SK-N-SH (cell line): ENCODE results near the gene ASXL3. TPM values are rescaled to one million over a fixed set of nuclear protein-coding genes. Genes with fewer than 3 reads are reported as not detected.

ENCODE experiments used
- CTCF ChIA-PET: fragments of 300-600, 350-600 bp; formaldehyde crosslinking; extraction: SDS; loops from one replicate; lab custom pipeline; 2021; lab: Yijun Ruan, JAX
- POLR2A ChIA-PET: fragments of 350-600 bp; sonication (Branson Sonifier 250); formaldehyde crosslinking; extraction: SDS; loops from one replicate; lab custom pipeline; 2020; ENCODE audit warnings: antibody characterized with exemption, inconsistent platforms; lab: Yijun Ruan, JAX
- DNase-seq: peaks from one replicate; pipeline ENCODE4 v3.0.0; 2012
- H2AFZ ChIP-seq: fragments of 200-600 bp; sonication (generic); 2 replicates; pipeline ENCODE4 v1.8.1; 2016; ENCODE audit warnings: antibody characterized with exemption, mild to moderate bottlenecking, low read depth
- H3F3A ChIP-seq: fragments of 200-600 bp; sonication (generic); replicated peaks from 2 replicates; pipeline ENCODE3; 2016; ENCODE audit warnings: antibody characterized with exemption, mild to moderate bottlenecking; ENCODE audit not compliant: insufficient read depth
- H3K27ac ChIP-seq, 2 experiments: fragments of 200-500 bp in 1 of 2; fragments of 200-600 bp in 1 of 2; sonication (Bioruptor generic) in 1 of 2; sonication (generic), shearing (Covaris generic) in 1 of 2; 2 replicates each; pipeline versions ENCODE4 v1.5.1 to v1.6.1; 2014 to 2016; ENCODE audit warnings: low read depth in 2 of 2, inconsistent platforms in 1 of 2, low read length in 1 of 2, mild to moderate bottlenecking in 1 of 2, mixed read lengths in 1 of 2
- H3K27me3 ChIP-seq: fragments of 200-600 bp; sonication (generic), shearing (Covaris generic); 2 replicates; pipeline ENCODE4 v1.6.1; 2016; ENCODE audit warnings: mixed run types; ENCODE audit not compliant: insufficient read depth
- H3K36me3 ChIP-seq, 2 experiments: fragments of 200-500 bp in 1 of 2; fragments of 200-600 bp in 1 of 2; sonication (Bioruptor generic) in 1 of 2; sonication (generic) in 1 of 2; replicated peaks in 1 of 2; 2 replicates each; pipeline versions ENCODE3 to v1.5.1; 2014 to 2016; ENCODE audit warnings: low read length in 1 of 2, mild to moderate bottlenecking in 1 of 2; ENCODE audit not compliant: insufficient read depth in 2 of 2, control insufficient read depth in 1 of 2
- H3K4me1 ChIP-seq, 2 experiments: fragments of 200-500 bp in 1 of 2; fragments of 200-600 bp in 1 of 2; sonication (Bioruptor generic) in 1 of 2; sonication (generic), shearing (Covaris generic) in 1 of 2; 2 replicates each; pipeline versions ENCODE4 v1.5.1 to v1.6.1; 2014 to 2016; ENCODE audit warnings: low read depth in 1 of 2, low read length in 1 of 2, mixed run types in 1 of 2; ENCODE audit not compliant: insufficient read depth in 2 of 2, control insufficient read depth in 1 of 2
- H3K4me2 ChIP-seq: fragments of 200-600 bp; sonication (generic), shearing (Covaris generic); 2 replicates; pipeline ENCODE4 v1.6.1; 2017; ENCODE audit warnings: mixed run types
- H3K4me3 ChIP-seq, 2 experiments: fragments of 200-500 bp in 1 of 2; fragments of 200-600 bp in 1 of 2; sonication (Bioruptor generic) in 1 of 2; sonication (generic), shearing (Covaris generic) in 1 of 2; 2 replicates each; pipeline versions ENCODE4 v1.5.1 to v1.8.1; 2014 to 2016; ENCODE audit warnings: low read depth in 2 of 2, inconsistent platforms in 1 of 2, low read length in 1 of 2, mild to moderate bottlenecking in 1 of 2, mixed read lengths in 1 of 2, moderate library complexity in 1 of 2
- H3K79me2 ChIP-seq: fragments of 200-600 bp; sonication (generic); 2 replicates; pipeline ENCODE4 v1.8.1; 2017; ENCODE audit warnings: mild to moderate bottlenecking; ENCODE audit not compliant: insufficient read depth
- H3K9ac ChIP-seq: fragments of 200-600 bp; sonication (generic); 2 replicates; pipeline ENCODE4 v1.6.1; 2017; ENCODE audit warnings: mixed run types
- H3K9me2 ChIP-seq: fragments of 200-600 bp; sonication (generic); 2 replicates; pipeline ENCODE4 v1.6.1; 2017; ENCODE audit warnings: mixed run types
- H3K9me3 ChIP-seq: fragments of 200-600 bp; sonication (generic); 2 replicates; pipeline ENCODE4 v1.6.1; 2017; ENCODE audit warnings: mixed run types, mild to moderate bottlenecking, moderate library complexity
- H4K20me1 ChIP-seq: fragments of 200-600 bp; sonication (generic); 2 replicates; pipeline ENCODE4 v1.6.1; 2017; ENCODE audit warnings: mild to moderate bottlenecking, mixed run types; ENCODE audit not compliant: insufficient read depth
- EP300 ChIP-seq, 2 experiments: IDR thresholded peaks; 2 replicates each; pipeline versions ENCODE4 v1.4.0 to v1.6.1; 2012; ENCODE audit warnings: borderline replicate concordance in 1 of 2, low read depth in 1 of 2, low read length in 1 of 2
- FOSL2 ChIP-seq: IDR thresholded peaks from 2 replicates; pipeline ENCODE4 v1.4.0; 2012; ENCODE audit warnings: low read depth, mild to moderate bottlenecking, moderate library complexity, borderline replicate concordance
- FOXM1 ChIP-seq: IDR thresholded peaks from 2 replicates; pipeline ENCODE4 v1.4.0; 2012; ENCODE audit warnings: low read depth, mild to moderate bottlenecking
- JUND ChIP-seq: IDR thresholded peaks from 2 replicates; pipeline ENCODE4 v1.4.0; 2012
- MXI1 ChIP-seq: IDR thresholded peaks from 2 replicates; pipeline ENCODE4 v1.6.1; 2012; ENCODE audit warnings: mild to moderate bottlenecking, low read depth, low read length, improper control_type of control experiment
- NFIC ChIP-seq: IDR thresholded peaks from 2 replicates; pipeline ENCODE4 v1.4.0; 2012; ENCODE audit warnings: borderline replicate concordance
- POLR2AphosphoS5 ChIP-seq: IDR thresholded peaks from 2 replicates; pipeline ENCODE4 v1.6.1; 2012; ENCODE audit warnings: low read depth, low read length
- RAD21 ChIP-seq: IDR thresholded peaks from 2 replicates; pipeline ENCODE4 v1.6.1; 2012; ENCODE audit warnings: mild to moderate bottlenecking, low read length
- RFX5 ChIP-seq: IDR thresholded peaks from 2 replicates; pipeline ENCODE4 v1.6.1; 2012; ENCODE audit warnings: mild to moderate bottlenecking, improper control_type of control experiment, low read length
- RXRA ChIP-seq: IDR thresholded peaks from 2 replicates; pipeline ENCODE4 v1.4.0; 2012; ENCODE audit warnings: low read depth, mild to moderate bottlenecking, borderline replicate concordance
- SIN3A ChIP-seq: IDR thresholded peaks from 2 replicates; pipeline ENCODE4 v1.6.1; 2012; ENCODE audit warnings: low read depth, mild to moderate bottlenecking, low read length, moderate library complexity, borderline replicate concordance
- SMC3 ChIP-seq: IDR thresholded peaks from 2 replicates; pipeline ENCODE4 v1.6.1; 2012; ENCODE audit warnings: low read depth, low read length, improper control_type of control experiment
- TCF12 ChIP-seq: IDR thresholded peaks from 2 replicates; pipeline ENCODE4 v1.4.0; 2012
- YY1 ChIP-seq: IDR thresholded peaks from 2 replicates; pipeline ENCODE4 v1.4.0; 2012; ENCODE audit warnings: low read depth, mild to moderate bottlenecking
- WGBS: methylation state at CpG from one replicate; pipeline ENCODE4 v1.1.6; 2017; ENCODE audit warnings: low lambda C conversion rate; 5-methylcytosine and 5-hydroxymethylcytosine counted together
- polyA plus RNA-seq, 3 experiments: library from polyadenylated mRNA; depleted of rRNA; stranded (reverse); fragments of >200 nt; gene quantifications; 2 replicates each; pipeline ENCODE4 v1.2.3, GENCODE V29; 2012
- TF ChIP-seq, protein P1 (sequence below): IDR thresholded peaks from 2 replicates; pipeline ENCODE4 v1.4.0; 2012; ENCODE audit warnings: low read depth, borderline replicate concordance
- TF ChIP-seq, protein P2 (sequence below): IDR thresholded peaks from 2 replicates; pipeline ENCODE4 v1.4.0; 2012; ENCODE audit warnings: low read depth, borderline replicate concordance
- TF ChIP-seq, protein P3 (sequence below): IDR thresholded peaks from 2 replicates; pipeline ENCODE4 v1.6.1; 2012; ENCODE audit warnings: mild to moderate bottlenecking, low read depth, low read length, moderate library complexity
- TF ChIP-seq, protein P4 (sequence below): fragments of 200-600 bp; sonication (generic); IDR thresholded peaks from 2 replicates; pipeline ENCODE4 v1.6.1; 2017; ENCODE audit warnings: antibody characterized with exemption, mild to moderate bottlenecking, moderate library complexity
- TF ChIP-seq, protein P5 (sequence below): fragments of 150-350 bp; IDR thresholded peaks from 2 replicates; pipeline ENCODE4 v1.6.1; 2017; ENCODE audit warnings: antibody characterized with exemption, low read length, low read depth, borderline replicate concordance
- TF ChIP-seq, protein P6 (sequence below): IDR thresholded peaks from 2 replicates; pipeline ENCODE4 v1.4.0; 2012; ENCODE audit warnings: low read depth

The ASXL3 gene
- polyA plus RNA-seq, 1 of the 3 experiments (the other 2 are of a cell fraction) = not detected

DNA sequence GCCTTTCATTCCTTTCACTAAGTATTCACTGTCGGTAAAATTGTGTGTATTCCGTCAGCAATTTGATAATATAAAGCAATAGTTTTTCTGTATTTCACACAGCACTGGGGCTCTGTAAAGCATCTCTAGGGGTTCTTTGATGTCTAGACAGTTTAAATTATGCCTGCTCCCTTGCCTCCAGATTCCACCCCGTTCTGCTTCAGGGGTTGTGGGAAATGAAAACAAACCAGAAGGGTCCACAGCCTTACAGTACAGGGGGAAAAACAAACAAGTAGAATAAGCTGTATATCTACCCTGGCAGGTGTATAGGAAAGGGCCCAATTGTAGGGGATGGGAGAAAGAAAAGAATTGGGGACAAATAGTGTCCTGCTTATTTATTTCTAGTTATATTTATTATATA lies 63.1 kb downstream of the ASXL3 start:
- no peak for DNase-seq
- Histone ChIP-seq H2AFZ (no peak overlapping the region), H3F3A (no peaks in the 10 kb centered on the region), H3K9me2 (no peaks in the 10 kb centered on the region), H3K36me3 (no peaks in the 10 kb centered on the region), H3K27ac (no peak overlapping the region), H3K4me3 (no peak overlapping the region), H3K4me2 (no peak overlapping the region), H3K27me3 (no peaks in the 10 kb centered on the region), H4K20me1 (no peaks in the 10 kb centered on the region), H3K4me1 (no peaks in the 10 kb centered on the region), H3K9ac (no peak overlapping the region), H3K79me2 (no peaks in the 10 kb centered on the region), H3K9me3 (no peaks in the 10 kb centered on the region)
- ChIA-PET CTCF (interaction anchor here (1.0 kb wide), 1 partner anchor 38 kb away, joined by 3 read pairs; no protein-coding TSS in a partner anchor), POLR2A (no interaction called here)
- WGBS = 61% methylated on average over 3 of the region's 3 CpGs
- TF ChIP-seq MXI1 = no peak
- TF ChIP-seq, protein P1, sequence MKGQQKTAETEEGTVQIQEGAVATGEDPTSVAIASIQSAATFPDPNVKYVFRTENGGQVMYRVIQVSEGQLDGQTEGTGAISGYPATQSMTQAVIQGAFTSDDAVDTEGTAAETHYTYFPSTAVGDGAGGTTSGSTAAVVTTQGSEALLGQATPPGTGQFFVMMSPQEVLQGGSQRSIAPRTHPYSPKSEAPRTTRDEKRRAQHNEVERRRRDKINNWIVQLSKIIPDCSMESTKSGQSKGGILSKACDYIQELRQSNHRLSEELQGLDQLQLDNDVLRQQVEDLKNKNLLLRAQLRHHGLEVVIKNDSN = no peak
- TF ChIP-seq EP300 (IDR thresholded peaks at IDR 0.05; ENCODE audit: borderline replicate concordance in 1 of 2, low read depth in 1 of 2, low read length in 1 of 2) = no peak
- TF ChIP-seq FOXM1 = no peak
- TF ChIP-seq YY1 = no peak
- TF ChIP-seq POLR2AphosphoS5 = no peak
- TF ChIP-seq RFX5 = no peak
- no peak for TF ChIP-seq RXRA
- TF ChIP-seq, protein P2, sequence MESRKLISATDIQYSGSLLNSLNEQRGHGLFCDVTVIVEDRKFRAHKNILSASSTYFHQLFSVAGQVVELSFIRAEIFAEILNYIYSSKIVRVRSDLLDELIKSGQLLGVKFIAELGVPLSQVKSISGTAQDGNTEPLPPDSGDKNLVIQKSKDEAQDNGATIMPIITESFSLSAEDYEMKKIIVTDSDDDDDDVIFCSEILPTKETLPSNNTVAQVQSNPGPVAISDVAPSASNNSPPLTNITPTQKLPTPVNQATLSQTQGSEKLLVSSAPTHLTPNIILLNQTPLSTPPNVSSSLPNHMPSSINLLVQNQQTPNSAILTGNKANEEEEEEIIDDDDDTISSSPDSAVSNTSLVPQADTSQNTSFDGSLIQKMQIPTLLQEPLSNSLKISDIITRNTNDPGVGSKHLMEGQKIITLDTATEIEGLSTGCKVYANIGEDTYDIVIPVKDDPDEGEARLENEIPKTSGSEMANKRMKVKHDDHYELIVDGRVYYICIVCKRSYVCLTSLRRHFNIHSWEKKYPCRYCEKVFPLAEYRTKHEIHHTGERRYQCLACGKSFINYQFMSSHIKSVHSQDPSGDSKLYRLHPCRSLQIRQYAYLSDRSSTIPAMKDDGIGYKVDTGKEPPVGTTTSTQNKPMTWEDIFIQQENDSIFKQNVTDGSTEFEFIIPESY = no peak
- no peak for TF ChIP-seq RAD21
- TF ChIP-seq NFIC = no peak
- no peak for TF ChIP-seq FOSL2
- TF ChIP-seq TCF12 = no peak
- TF ChIP-seq, protein P3, sequence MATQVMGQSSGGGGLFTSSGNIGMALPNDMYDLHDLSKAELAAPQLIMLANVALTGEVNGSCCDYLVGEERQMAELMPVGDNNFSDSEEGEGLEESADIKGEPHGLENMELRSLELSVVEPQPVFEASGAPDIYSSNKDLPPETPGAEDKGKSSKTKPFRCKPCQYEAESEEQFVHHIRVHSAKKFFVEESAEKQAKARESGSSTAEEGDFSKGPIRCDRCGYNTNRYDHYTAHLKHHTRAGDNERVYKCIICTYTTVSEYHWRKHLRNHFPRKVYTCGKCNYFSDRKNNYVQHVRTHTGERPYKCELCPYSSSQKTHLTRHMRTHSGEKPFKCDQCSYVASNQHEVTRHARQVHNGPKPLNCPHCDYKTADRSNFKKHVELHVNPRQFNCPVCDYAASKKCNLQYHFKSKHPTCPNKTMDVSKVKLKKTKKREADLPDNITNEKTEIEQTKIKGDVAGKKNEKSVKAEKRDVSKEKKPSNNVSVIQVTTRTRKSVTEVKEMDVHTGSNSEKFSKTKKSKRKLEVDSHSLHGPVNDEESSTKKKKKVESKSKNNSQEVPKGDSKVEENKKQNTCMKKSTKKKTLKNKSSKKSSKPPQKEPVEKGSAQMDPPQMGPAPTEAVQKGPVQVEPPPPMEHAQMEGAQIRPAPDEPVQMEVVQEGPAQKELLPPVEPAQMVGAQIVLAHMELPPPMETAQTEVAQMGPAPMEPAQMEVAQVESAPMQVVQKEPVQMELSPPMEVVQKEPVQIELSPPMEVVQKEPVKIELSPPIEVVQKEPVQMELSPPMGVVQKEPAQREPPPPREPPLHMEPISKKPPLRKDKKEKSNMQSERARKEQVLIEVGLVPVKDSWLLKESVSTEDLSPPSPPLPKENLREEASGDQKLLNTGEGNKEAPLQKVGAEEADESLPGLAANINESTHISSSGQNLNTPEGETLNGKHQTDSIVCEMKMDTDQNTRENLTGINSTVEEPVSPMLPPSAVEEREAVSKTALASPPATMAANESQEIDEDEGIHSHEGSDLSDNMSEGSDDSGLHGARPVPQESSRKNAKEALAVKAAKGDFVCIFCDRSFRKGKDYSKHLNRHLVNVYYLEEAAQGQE = no peak
- TF ChIP-seq, protein P4, sequence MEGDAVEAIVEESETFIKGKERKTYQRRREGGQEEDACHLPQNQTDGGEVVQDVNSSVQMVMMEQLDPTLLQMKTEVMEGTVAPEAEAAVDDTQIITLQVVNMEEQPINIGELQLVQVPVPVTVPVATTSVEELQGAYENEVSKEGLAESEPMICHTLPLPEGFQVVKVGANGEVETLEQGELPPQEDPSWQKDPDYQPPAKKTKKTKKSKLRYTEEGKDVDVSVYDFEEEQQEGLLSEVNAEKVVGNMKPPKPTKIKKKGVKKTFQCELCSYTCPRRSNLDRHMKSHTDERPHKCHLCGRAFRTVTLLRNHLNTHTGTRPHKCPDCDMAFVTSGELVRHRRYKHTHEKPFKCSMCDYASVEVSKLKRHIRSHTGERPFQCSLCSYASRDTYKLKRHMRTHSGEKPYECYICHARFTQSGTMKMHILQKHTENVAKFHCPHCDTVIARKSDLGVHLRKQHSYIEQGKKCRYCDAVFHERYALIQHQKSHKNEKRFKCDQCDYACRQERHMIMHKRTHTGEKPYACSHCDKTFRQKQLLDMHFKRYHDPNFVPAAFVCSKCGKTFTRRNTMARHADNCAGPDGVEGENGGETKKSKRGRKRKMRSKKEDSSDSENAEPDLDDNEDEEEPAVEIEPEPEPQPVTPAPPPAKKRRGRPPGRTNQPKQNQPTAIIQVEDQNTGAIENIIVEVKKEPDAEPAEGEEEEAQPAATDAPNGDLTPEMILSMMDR = no peak
- no peak for TF ChIP-seq JUND
- TF ChIP-seq SMC3 = no peak
- TF ChIP-seq, protein P5, sequence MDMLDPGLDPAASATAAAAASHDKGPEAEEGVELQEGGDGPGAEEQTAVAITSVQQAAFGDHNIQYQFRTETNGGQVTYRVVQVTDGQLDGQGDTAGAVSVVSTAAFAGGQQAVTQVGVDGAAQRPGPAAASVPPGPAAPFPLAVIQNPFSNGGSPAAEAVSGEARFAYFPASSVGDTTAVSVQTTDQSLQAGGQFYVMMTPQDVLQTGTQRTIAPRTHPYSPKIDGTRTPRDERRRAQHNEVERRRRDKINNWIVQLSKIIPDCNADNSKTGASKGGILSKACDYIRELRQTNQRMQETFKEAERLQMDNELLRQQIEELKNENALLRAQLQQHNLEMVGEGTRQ = no peak
- TF ChIP-seq, protein P6, sequence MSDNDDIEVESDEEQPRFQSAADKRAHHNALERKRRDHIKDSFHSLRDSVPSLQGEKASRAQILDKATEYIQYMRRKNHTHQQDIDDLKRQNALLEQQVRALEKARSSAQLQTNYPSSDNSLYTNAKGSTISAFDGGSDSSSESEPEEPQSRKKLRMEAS = no peak
- no peak for TF ChIP-seq SIN3A
